Muscle of back (tissue), 13 donors: ENCODE data around the gene DDX20. TPM values are rescaled to one million over a fixed set of nuclear protein-coding genes. Genes with fewer than 3 reads are reported as not detected.
A peak's percentile ranks its signal among the peaks of the same experiment; 100 is the strongest.

Experiments
- DNase-seq, 3 donors: peaks; one replicate each; pipeline versions ENCODE4 v3.0.0 to v3.0.0-alpha.2; 2013
- long read RNA-seq, 9 donors: transcript quantifications; one replicate each; lab custom pipeline, GENCODE V29; 2026
- polyA plus RNA-seq, 10 donors: library from polyadenylated mRNA; unstranded; fragments of 120-200 nt; gene quantifications; one replicate each; pipeline ENCODE4 v1.2.1, GENCODE V29; 2013; ENCODE audit not compliant: insufficient read length in 10 of 10

DDX20 gene, protein sequence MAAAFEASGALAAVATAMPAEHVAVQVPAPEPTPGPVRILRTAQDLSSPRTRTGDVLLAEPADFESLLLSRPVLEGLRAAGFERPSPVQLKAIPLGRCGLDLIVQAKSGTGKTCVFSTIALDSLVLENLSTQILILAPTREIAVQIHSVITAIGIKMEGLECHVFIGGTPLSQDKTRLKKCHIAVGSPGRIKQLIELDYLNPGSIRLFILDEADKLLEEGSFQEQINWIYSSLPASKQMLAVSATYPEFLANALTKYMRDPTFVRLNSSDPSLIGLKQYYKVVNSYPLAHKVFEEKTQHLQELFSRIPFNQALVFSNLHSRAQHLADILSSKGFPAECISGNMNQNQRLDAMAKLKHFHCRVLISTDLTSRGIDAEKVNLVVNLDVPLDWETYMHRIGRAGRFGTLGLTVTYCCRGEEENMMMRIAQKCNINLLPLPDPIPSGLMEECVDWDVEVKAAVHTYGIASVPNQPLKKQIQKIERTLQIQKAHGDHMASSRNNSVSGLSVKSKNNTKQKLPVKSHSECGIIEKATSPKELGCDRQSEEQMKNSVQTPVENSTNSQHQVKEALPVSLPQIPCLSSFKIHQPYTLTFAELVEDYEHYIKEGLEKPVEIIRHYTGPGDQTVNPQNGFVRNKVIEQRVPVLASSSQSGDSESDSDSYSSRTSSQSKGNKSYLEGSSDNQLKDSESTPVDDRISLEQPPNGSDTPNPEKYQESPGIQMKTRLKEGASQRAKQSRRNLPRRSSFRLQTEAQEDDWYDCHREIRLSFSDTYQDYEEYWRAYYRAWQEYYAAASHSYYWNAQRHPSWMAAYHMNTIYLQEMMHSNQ
- polyA plus RNA-seq, result 10 to 100 TPM; 10.5 to 16.8 (median 11.3) TPM
- long read RNA-seq, donor 1, full-length matches to known transcripts, result 3 of 9 reads
- long read RNA-seq, donor 1, partial matches to known transcripts, result 6 of 9 reads
- long read RNA-seq, donor 1, other reads (novel, unspliced or antisense), result 0 of 9 reads
- long read RNA-seq, donor 2, full-length matches to known transcripts, result 3 of 3 reads
- long read RNA-seq, donor 2, partial matches to known transcripts, result 0 of 3 reads
- long read RNA-seq, donor 2, other reads (novel, unspliced or antisense), result 0 of 3 reads
- long read RNA-seq, donor 3, result 0 reads
- long read RNA-seq, donor 4, full-length matches to known transcripts, result 2 of 2 reads
- long read RNA-seq, donor 4, partial matches to known transcripts, result 0 of 2 reads
- long read RNA-seq, donor 4, other reads (novel, unspliced or antisense), result 0 of 2 reads
- long read RNA-seq, donor 5, full-length matches to known transcripts, result 3 of 3 reads
- long read RNA-seq, donor 5, partial matches to known transcripts, result 0 of 3 reads
- long read RNA-seq, donor 5, other reads (novel, unspliced or antisense), result 0 of 3 reads
- long read RNA-seq, donor 6, full-length matches to known transcripts, result 8 of 16 reads
- long read RNA-seq, donor 6, partial matches to known transcripts, result 8 of 16 reads
- long read RNA-seq, donor 6, other reads (novel, unspliced or antisense), result 0 of 16 reads
- long read RNA-seq, donor 7, full-length matches to known transcripts, result 4 of 4 reads
- long read RNA-seq, donor 7, partial matches to known transcripts, result 0 of 4 reads
- long read RNA-seq, donor 7, other reads (novel, unspliced or antisense), result 0 of 4 reads
- long read RNA-seq, donor 8, full-length matches to known transcripts, result 4 of 11 reads
- long read RNA-seq, donor 8, partial matches to known transcripts, result 7 of 11 reads
- long read RNA-seq, donor 8, other reads (novel, unspliced or antisense), result 0 of 11 reads
- long read RNA-seq, donor 9, result 0 reads

GRCh38 chr1:111755331-111756123 lies at the start of gene DDX20:
DDX20 (plus strand) TSS chr1:111755901; CDS start chr1:111755925, 24 bp downstream.
- DNase-seq, result peak; percentile 97 to 99 (median 98)

DNA sequence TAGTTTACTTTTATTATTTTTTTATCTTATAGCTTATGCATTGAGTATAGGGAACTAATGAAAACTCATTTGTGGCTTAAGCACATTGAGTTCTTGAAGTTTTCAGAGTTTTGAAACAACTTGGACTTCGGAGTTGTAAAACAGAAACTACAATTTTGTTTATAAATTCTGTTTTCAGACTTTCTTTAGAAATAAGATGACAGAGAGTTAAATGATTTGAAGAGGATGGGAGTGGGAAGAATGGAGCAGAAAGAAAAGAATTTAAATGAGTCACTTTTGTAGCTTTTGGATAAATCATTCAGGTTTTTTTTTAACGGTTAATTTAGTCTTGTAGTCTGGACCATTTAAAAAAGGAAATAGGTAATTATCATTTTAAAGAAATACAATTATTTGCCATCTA lies 48.8 kb upstream of the DDX20 start:
- no peak for DNase-seq

DNA sequence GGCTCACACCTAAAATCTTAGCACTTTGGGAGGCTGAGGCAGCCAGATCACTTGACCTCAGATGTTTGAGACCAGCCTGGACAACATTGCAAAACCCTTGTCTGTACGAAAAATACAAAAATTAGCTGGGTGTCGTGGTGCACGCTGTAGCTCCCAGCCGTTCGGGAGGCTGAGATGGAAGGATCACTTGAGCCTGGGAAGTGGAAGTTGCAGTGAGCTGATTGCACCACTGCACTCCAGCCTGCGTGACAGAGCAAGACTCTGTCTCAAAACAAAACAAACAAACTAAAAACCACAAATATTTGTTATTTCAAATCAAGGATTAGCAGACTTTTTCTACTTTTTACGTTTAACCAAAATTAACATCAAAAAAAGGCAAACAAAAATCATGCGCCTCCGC lies 47.8 kb upstream of the DDX20 start:
- DNase-seq, result no peak

DNA sequence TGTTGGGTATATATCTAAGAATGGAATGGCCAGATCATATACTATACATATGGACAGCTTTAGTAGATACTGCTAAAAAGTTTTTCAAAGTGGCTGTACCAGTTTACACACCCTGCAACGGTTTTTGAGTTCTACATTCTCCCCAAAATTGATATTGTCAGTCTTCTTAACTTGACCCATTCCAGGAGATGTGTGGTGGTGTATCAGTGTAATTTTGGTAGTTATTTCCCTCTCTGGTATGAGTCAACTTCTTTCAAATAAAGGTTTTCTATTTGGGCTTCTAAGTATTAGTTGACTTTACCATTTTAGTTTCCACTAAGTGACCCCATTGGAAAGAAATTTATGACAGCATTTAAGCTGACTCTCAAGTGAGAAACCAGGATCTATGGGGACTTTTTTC lies 45.7 kb upstream of the DDX20 start:
- no peak for DNase-seq

GRCh38 chr1:111716333-111716732 lies 39.4 kb upstream of the DDX20 start:
- DNase-seq, result no peak

GRCh38 chr1:111717450-111717849 lies 38.3 kb upstream of the DDX20 start:
- no peak for DNase-seq

DNA sequence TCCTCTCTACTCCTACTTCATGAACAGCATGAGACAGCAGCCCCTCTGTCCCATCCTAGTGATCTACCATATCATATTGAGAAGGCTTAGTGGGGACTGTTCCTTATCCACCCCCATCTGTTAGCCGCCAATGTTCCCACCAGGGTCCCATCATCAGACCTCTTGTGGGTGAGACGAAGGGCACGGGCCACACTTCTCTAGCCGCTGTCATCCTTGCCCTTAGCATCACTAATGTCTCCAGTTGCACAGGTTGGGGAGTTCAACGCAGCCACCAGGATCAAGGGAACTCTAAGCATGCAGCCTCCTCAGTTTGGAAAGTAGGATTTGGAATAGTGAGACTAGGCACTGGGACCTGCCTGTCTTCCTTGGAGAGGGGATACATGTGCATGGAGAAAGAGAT lies 36.6 kb upstream of the DDX20 start:
- DNase-seq, result no peak

GRCh38 chr1:111719674-111720132 lies 36.0 kb upstream of the DDX20 start:
- DNase-seq, result peak; percentile 64 to 72 (median 71)

DNA sequence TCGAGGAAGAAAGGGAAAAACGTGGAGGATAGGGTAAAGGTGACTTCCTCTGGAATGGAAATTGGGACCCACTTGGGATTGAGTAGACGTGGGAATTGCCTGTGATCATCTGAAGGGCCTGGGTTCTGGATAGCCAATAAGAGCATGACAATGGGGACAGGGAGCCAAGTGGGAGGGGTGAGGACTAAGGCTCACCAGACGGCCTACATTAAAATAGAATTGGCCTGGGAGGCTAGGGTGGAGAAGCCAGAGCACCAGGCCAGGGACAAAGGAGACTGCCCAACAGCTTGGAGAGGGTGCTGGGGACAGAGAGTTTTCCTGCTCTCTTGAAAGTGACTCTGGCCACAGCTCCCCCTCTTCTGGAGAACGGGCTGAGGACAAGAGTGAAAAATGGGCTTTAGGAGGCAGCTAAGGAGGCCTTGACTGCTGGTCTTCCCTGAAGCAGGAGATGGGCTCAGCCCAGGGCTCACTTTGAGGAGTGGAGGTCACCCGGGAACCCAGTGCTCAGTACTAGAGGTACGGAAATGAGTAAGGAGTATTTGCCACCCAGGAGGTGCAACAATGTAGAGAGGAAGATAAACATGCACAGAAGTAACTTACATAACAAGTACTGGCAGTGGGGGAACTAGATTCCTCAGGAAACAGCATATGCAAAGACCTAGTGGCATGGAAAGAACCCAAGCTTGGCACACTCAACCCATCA lies 35.3 kb upstream of the DDX20 start:
- no peak for DNase-seq

GRCh38 chr1:111720977-111721786 lies 34.5 kb upstream of the DDX20 start:
- DNase-seq, result no peak

DNA sequence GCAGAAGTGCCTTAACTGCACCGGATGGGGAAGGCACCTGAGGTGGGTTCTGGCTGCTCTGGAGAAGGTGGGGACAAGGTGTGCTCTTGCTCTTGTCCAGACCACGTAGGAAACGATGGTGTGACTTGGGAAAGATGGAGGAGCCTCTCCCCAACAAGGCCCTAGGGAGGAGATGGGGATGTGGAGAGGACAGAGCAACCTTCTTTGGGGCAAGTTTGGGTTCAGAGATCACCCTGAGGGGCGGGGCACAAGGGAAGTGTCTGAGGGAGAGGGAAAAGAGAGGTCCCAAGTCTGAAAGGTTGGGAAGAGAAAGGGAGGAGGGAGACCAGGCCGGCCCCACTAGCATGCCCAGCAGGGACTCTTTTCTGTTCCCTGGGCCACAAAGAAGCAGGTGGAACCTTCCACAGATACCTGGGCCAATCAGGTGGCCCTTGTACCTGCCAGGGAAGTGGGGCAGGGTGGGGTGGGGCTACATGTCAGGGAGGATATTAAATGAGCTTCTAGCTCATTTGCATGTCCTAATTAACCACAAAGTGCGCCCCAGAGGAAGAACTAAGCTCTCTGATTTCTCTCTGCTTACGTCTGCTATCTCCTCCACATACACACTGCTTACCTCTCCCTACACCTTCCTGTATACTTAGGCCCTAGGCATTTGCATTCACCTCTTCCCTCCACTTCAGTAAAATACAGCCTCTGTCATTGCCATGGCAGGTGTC lies 32.5 kb upstream of the DDX20 start:
- no peak for DNase-seq

DNA sequence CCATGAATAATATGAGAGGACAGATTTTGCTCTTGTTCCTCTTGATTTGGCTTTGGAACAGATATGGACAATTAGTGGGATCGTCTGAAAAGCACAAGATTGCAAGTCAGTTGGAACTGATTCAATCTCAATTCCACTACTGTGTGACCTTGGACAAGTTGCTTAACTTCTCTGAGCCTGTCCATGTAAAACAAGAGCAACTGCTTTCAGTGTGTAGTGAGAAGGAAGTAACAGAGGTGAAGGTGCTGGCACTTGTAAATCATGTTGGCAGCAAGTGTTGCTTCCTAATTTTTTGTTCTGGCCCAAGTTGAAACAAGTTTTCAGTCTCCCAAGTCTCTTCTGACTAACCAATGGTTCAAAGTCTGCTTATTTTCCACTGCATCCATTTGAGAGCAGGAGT lies 31.8 kb upstream of the DDX20 start:
- no peak for DNase-seq

GRCh38 chr1:111725192-111725591 lies 30.5 kb upstream of the DDX20 start:
- peak in 2 of 3 donors; percentile 57 to 71 for DNase-seq

DNA sequence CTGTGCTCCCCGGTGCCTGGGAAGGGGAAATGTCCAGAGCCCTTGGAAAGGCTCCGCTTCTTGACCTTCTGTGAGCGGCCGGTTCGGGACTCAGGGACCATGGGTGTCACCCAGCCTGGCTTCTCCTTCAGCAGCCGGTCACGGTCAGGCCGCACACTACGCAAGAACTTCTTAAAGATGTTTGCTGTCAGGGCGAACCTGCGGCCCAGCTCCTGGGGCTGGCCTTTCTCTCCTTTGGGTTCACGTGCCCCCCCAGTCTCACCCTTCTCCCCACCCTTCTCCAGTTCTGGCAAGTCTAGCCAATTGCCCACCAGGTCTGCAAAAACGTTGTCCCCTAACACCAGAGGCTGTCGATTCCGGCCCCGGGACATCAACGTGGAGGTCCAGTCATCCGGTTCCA lies 28.6 kb upstream of the DDX20 start:
- no peak for DNase-seq

DNA sequence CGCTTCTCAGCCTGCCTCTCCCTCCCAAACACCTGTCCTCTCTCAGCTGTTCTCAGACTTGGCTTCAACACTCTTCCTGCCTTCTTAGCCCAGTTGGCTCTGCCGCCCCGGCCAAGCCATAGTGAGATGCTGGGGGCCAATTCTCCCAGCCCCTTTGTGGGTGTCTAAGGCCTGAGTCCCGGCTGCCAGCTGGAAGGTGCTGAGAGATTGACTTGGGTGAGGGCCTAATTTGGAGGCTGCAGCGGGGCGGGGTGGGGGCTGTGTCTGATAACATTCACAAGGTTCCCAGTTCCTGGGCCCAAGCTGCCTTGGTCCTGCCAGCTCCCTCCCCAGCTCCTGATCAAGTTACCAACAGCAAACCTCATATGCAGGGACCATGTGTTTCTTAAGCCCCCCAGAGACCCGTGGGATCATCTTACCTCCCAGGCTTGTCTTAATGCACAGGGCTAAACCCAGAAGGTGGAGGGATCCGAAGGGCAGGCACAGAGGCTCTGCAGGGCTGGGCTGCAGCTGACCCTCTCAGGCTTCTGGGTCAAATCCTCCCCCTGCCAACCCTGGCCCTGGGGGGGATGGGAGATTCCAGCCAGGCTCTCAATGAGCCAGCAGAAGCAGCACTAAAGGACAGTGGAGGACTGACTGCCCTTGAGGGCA lies 26.3 kb upstream of the DDX20 start:
- peak in 2 of 3 donors; percentile 69 to 80 for DNase-seq

- DNase-seq, result peak in 1 of 3 donors; percentile 78
These were observed 25.6 kb upstream of the DDX20 start for GRCh38 chr1:111729946-111730681.
